GM06990 (cell line): ENCODE results near the gene SPRR2E.

Source experiments
- DNase-seq: peaks from one replicate; pipeline ENCODE4 v3.0.0-alpha.2; 2011; ENCODE audit not compliant: insufficient read length; ENCODE audit errors: extremely low read depth
- H3K27me3 ChIP-seq: replicated peaks from 2 replicates; pipeline ENCODE4 v1.6.0; 2011; ENCODE audit warnings: low read length; ENCODE audit not compliant: control insufficient read depth, insufficient read depth
- H3K36me3 ChIP-seq: 2 replicates; pipeline ENCODE4 v1.5.1; 2011; ENCODE audit warnings: low read length; ENCODE audit not compliant: control insufficient read depth, insufficient read depth
- H3K4me3 ChIP-seq: replicated peaks from 2 replicates; pipeline ENCODE4 v1.5.1; 2011; ENCODE audit warnings: low read depth, mild to moderate bottlenecking, control low read depth, low read length
- TF ChIP-seq, protein P1 (sequence below): IDR thresholded peaks from 2 replicates; pipeline ENCODE4 v1.5.1; 2011; ENCODE audit warnings: low read length, control low read depth, mild to moderate bottlenecking, inconsistent platforms; ENCODE audit not compliant: insufficient read depth, poor library complexity, severe bottlenecking

Gene SPRR2E

DNA sequence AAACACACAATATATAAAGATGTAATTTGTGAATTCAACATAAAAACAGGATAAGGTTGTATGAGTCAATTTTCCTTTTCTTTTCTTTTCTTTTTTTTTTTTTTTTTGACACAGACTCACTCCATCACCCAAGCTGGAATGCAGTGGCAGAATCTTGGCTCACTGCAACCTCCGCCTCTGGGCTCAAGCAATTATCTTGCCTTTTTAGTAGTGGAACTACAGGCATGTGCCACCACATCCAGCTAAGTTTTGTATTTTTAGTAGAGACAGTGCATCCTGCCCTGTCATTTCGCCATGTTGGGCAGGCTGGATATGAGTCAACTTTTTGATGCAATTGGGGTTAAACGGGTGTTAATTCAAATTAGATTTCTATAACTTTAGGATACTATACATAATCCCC, 12.6 kb downstream of the SPRR2E start:
- DNase-seq = no peak
- Histone ChIP-seq H3K27me3 (no peaks in the 10 kb centered on the region), H3K4me3 (no peak overlapping the region), H3K36me3 (no peaks in the 10 kb centered on the region)
- TF ChIP-seq, protein P1, sequence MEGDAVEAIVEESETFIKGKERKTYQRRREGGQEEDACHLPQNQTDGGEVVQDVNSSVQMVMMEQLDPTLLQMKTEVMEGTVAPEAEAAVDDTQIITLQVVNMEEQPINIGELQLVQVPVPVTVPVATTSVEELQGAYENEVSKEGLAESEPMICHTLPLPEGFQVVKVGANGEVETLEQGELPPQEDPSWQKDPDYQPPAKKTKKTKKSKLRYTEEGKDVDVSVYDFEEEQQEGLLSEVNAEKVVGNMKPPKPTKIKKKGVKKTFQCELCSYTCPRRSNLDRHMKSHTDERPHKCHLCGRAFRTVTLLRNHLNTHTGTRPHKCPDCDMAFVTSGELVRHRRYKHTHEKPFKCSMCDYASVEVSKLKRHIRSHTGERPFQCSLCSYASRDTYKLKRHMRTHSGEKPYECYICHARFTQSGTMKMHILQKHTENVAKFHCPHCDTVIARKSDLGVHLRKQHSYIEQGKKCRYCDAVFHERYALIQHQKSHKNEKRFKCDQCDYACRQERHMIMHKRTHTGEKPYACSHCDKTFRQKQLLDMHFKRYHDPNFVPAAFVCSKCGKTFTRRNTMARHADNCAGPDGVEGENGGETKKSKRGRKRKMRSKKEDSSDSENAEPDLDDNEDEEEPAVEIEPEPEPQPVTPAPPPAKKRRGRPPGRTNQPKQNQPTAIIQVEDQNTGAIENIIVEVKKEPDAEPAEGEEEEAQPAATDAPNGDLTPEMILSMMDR = no peak

DNA sequence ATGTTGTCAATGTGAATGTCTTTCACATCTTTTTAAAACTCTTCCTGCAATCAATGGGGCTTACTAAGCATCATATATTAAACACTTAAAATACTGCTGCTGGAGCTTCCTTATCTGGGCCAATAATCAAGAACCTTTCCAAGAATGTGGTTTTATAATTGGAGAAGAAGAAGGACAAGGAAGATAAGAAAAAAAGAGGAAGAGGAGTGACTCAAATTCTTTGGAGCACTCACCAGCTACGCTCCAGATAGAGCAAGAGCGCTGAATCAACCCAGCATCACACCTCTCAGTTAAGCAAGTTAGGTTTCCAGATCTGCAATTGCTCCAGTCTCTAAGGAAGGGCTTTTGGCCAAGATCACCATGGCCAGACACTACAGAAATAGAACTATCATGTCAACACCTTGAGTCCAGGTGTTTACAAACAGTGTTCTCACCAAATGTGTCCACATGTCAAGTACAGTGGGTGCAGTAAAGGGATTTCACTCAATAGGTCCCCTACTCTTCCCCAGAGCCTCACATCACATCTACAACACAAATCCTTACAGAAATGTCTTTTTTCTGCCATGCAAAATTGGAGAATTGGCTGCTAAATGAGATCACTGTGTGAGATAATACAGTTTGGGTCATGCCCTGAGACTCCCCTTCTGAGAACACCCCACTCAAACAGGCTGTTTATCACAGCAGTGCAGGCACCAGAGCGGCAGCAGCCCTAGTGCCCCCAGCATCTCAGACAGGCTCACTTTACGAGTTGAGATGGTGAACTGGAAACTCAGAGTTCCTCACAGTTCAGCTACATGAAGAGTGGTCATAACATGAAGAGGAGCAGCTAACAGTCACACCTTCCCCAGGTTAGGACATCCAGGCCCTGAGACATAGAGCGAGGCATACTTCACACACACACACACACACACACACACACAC, 21.3 kb downstream of the SPRR2E start:
- Histone ChIP-seq H3K36me3 (no peaks in the 10 kb centered on the region), H3K4me3 (no peak overlapping the region), H3K27me3 (no peaks in the 10 kb centered on the region)
- no peak for DNase-seq
- TF ChIP-seq, protein P1 = no peak

DNA sequence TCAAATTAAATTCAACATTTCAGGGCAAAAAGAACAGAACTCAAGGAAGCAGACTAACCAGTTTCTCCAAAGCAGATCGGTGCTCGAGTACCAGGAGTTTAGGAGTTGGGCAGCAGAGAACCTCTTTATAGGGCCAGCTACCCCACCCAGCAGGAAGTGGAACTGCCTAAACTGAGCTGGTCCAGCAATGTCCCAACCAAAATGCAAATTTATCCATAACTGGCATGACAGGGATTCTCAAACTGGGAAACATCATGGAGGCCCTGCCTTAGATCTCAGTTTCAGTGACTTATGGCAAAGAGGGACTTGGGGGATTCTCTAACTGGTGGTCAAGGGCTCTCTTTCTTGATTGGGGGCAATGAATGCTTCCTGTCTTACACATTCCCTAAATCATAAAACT, 22.8 kb downstream of the SPRR2E start, which contains the start of gene SPRR2B:
Gene SPRR2B (minus strand): TSS at position 101 of the 400 bp plus-strand sequence. CDS start 772 bp downstream, outside the sequence.
- H3K4me3 ChIP-seq = no peak within 1 kb of the TSS
- no peaks in the 10 kb centered on the region for H3K36me3 ChIP-seq
- H3K27me3 ChIP-seq = no peaks in the 10 kb centered on the region
- DNase-seq = no peak
- TF ChIP-seq, protein P1 = no peak

DNA sequence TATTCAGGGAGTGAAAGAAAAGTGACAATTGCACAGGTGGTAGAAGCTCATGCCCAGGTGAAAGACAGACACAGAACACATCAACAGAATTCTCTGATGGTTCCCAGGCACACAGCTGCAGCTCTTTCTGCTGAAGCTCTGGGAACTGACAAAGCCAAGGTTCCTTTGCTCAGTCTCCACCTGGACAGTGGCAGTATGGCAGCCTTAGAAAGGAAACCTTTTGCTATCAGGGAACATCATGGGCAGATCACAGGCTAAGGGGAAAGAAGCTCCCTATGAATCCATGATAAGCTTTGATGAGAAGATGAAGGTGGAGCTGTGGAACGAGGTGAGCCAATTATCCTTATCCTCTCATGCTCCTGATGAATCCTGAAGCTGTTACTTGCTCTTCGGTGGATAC, 24.1 kb downstream of the SPRR2E start:
- Histone ChIP-seq H3K27me3 (no peaks in the 10 kb centered on the region), H3K4me3 (no peak overlapping the region), H3K36me3 (no peaks in the 10 kb centered on the region)
- TF ChIP-seq, protein P1 = no peak
- DNase-seq = no peak

DNA sequence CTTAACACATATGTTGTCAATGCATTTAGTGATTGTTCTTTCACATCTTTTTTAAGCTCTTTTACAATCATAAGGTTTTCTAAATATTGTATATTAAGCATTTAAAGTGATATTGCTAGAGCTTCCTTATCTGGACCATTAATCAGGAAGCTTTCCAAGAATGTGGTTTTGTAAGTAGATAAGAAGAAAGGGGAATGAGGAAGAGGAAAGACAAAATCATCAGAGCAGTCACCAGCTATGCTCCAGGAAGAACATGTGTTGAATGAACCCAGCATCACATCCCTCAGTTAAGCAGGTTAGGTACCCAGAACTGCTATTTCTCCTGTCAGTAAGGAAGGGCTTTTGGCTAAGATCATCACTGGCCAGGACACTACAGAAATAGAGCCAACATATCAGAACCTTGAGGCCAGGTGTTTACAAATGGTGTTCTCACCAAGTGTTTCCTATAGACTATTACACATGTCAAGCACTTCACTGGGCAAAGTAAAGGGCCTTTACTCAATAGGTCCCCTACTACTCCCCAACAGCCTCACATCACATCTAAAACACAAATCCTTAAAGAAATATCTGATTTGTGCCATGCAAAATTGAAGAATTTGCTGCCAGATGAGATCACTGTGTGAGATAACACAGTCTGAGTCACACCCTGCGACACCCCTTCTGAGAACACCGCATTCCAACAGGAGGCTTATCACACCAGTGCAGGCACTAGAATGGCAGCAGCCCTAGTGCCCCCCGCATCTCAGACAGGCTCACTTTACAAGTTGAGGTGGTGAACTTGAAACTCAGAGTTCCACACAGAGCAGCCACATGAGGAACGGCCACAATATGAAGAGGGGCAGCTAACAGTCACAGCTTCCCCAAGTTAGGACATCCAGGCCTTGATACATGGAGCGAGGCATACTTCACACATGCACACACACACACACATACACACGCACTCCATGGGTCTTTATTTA, 35.2 kb downstream of the SPRR2E start:
- DNase-seq = no peak
- no peak overlapping the region for H3K4me3 ChIP-seq
- H3K36me3 ChIP-seq = no peaks in the 10 kb centered on the region
- H3K27me3 ChIP-seq = no peaks in the 10 kb centered on the region; the same call in 1 of the 2 replicates
- TF ChIP-seq, protein P1 = no peak
